ENCODE data around the gene C2CD2. TPM values are rescaled to one million over a fixed set of nuclear protein-coding genes. Genes with fewer than 3 reads are reported as not detected.
A peak's percentile ranks its signal among the peaks of the same experiment; 100 is the strongest.

Gene C2CD2
- total RNA-seq, 1 experiment from 2014 or later, result 9.2 TPM

DNA sequence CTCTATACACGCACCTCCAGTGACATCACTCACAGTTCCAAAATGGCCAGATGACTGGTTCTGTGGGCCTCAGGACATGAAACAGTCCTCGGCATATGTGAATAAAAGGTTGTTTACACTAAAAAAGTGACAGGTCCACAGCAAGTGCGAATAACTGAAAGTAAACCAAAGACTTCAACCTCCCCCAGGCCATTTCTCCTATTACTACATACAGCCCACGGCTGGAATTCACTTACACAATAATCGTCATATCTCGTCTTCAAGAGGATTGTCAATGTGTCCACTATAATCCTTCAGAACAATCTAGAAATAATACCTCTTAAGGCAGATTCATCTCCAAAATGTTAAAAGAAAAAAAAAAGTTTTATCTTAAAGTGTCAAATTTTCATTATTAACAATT, 72.8 kb downstream of the C2CD2 start:
- TF ChIP-seq, protein P1, sequence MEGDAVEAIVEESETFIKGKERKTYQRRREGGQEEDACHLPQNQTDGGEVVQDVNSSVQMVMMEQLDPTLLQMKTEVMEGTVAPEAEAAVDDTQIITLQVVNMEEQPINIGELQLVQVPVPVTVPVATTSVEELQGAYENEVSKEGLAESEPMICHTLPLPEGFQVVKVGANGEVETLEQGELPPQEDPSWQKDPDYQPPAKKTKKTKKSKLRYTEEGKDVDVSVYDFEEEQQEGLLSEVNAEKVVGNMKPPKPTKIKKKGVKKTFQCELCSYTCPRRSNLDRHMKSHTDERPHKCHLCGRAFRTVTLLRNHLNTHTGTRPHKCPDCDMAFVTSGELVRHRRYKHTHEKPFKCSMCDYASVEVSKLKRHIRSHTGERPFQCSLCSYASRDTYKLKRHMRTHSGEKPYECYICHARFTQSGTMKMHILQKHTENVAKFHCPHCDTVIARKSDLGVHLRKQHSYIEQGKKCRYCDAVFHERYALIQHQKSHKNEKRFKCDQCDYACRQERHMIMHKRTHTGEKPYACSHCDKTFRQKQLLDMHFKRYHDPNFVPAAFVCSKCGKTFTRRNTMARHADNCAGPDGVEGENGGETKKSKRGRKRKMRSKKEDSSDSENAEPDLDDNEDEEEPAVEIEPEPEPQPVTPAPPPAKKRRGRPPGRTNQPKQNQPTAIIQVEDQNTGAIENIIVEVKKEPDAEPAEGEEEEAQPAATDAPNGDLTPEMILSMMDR (conservative IDR thresholded peaks at IDR 0.05; ENCODE audit: low read depth, low read length), result no peak
- TF ChIP-seq EZH2 (IDR thresholded peaks at IDR 0.05; ENCODE audit: borderline replicate concordance, low read depth, low read length, poor library complexity, severe bottlenecking), result no peak
- no peak for DNase-seq (ENCODE audit: low spot score)
- Histone ChIP-seq H3K4me1 (ENCODE audit: insufficient read depth, low read length, poor library complexity, severe bottlenecking) (peaks cover 13% of the 10 kb centered on the region), H3K27ac (ENCODE audit: low read depth, low read length, poor library complexity, severe bottlenecking) (no peak overlapping the region), H3K4me3 (ENCODE audit: low read depth, low read length, poor library complexity, severe bottlenecking) (no peak overlapping the region), H3K27me3 (replicated peaks; ENCODE audit: insufficient read depth, low read depth, low read length, poor library complexity) (no peaks in the 10 kb centered on the region), H3K36me3 (ENCODE audit: insufficient read depth, low read length, poor library complexity, severe bottlenecking) (no peaks in the 10 kb centered on the region), H3K9me3 (ENCODE audit: low read depth, low read length, poor library complexity, severe bottlenecking) (no peaks in the 10 kb centered on the region)
- BruUV-seq (replicated peaks), result no TSS peak
- ChIA-PET CTCF (no interaction called here), POLR2A (ENCODE audit: low non-redundant PET) (no interaction called here)
- intact Hi-C loops (cut with micrococcal nuclease; ENCODE audit: unreplicated experiment), result loop anchor here (5.0 to 10.0 kb wide), 2 partner anchors 131 to 234 kb away; partner anchors contain the start of gene ZBTB21

DNA sequence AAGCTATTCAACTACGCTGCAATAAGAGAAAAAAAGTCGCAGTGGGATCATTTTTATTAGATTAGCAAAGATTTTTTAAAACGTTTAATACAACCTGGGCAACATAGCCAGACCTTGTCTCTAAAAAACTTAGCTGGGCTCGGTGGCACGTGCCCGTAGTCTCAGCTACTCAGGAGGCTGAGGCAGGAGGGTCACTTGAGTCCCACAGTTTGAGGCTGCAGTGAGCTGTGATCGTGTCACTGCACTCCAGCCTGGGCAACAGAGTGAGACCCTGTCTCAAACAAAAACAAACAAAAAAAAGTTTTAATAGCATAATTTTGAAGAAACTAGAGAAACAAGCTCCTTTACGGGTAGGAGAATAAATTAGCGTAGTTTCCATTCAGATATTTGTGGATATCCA, 73.7 kb downstream of the C2CD2 start:
- no TSS peak for BruUV-seq (replicated peaks)
- intact Hi-C loops (cut with micrococcal nuclease; ENCODE audit: unreplicated experiment), result loop anchor here (5.0 to 10.0 kb wide), 2 partner anchors 132 to 235 kb away; partner anchors contain the start of gene ZBTB21
- TF ChIP-seq EZH2 (IDR thresholded peaks at IDR 0.05; ENCODE audit: borderline replicate concordance, low read depth, low read length, poor library complexity, severe bottlenecking), result no peak
- TF ChIP-seq, protein P1 (conservative IDR thresholded peaks at IDR 0.05; ENCODE audit: low read depth, low read length), result no peak
- Histone ChIP-seq H3K36me3 (ENCODE audit: insufficient read depth, low read length, poor library complexity, severe bottlenecking) (no peaks in the 10 kb centered on the region), H3K4me3 (ENCODE audit: low read depth, low read length, poor library complexity, severe bottlenecking) (peak overlapping the region; percentile 81), H3K27ac (ENCODE audit: low read depth, low read length, poor library complexity, severe bottlenecking) (peak overlapping the region; percentile 96), H3K27me3 (replicated peaks; ENCODE audit: insufficient read depth, low read depth, low read length, poor library complexity) (no peaks in the 10 kb centered on the region), H3K9me3 (ENCODE audit: low read depth, low read length, poor library complexity, severe bottlenecking) (no peaks in the 10 kb centered on the region), H3K4me1 (ENCODE audit: insufficient read depth, low read length, poor library complexity, severe bottlenecking) (peaks cover 13% of the 10 kb centered on the region)
- ChIA-PET CTCF (no interaction called here), POLR2A (ENCODE audit: low non-redundant PET) (no interaction called here)
- no peak for DNase-seq (ENCODE audit: low spot score)

DNA sequence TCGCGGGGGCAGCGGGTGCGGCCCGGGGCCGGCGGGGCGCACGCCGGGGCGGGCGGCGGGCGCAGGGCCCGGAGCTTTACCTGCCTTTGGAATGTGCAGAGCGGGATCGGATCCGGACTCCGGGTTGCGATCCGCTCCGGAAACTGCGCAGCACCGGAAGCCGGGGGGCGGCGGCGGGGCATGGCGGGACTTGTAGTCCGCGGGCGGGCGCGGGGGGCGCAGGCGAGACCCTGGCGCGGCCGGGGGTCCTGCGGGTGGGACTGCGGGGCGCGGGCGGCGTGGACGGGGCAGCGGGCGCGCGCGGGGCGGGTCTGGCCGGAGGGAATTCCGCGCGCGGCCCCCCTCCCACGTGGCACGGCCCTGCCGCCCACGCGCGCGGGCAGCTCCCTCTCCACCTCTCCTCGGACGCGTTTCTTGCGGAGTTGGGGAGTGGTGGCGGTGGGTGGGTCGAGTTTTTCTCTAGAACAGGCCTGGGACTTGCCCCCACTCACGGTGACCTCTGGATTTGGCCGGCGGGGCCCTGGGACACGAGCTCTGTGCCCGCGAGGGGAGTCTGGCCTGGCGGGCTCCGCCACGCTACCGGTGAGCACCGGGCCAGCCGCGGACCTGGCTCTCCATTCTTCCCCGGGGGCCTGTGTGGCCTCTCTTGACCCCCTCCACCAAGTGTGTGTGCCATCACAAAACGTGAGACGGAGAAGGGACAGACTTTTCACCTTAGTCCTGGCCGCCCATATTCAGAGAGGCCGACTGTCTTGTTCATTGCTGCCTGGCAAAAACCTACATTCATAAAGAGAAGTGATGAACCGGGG, 74.4 kb downstream of the C2CD2 start, which contains the start of gene PRDM15:
TSS of gene PRDM15 (minus strand) at position 155 of the 809 bp plus-strand sequence. CDS start 18,981 bp downstream, outside the sequence.
- intact Hi-C loops (cut with micrococcal nuclease; ENCODE audit: unreplicated experiment), result no loop called here
- Histone ChIP-seq H3K27ac (ENCODE audit: low read depth, low read length, poor library complexity, severe bottlenecking) (peak within 1 kb of the TSS; percentile 96), H3K4me1 (ENCODE audit: insufficient read depth, low read length, poor library complexity, severe bottlenecking) (peaks cover 13% of the 10 kb centered on the region), H3K27me3 (replicated peaks; ENCODE audit: insufficient read depth, low read depth, low read length, poor library complexity) (no peaks in the 10 kb centered on the region), H3K4me3 (ENCODE audit: low read depth, low read length, poor library complexity, severe bottlenecking) (peak within 1 kb of the TSS; percentile 81), H3K9me3 (ENCODE audit: low read depth, low read length, poor library complexity, severe bottlenecking) (no peaks in the 10 kb centered on the region), H3K36me3 (ENCODE audit: insufficient read depth, low read length, poor library complexity, severe bottlenecking) (no peaks in the 10 kb centered on the region)
- CTCF ChIA-PET, result no interaction called here
- POLR2A ChIA-PET (ENCODE audit: low non-redundant PET), result no interaction called here
- TF ChIP-seq, protein P1 (conservative IDR thresholded peaks at IDR 0.05; ENCODE audit: low read depth, low read length), result no peak
- TF ChIP-seq EZH2 (IDR thresholded peaks at IDR 0.05; ENCODE audit: borderline replicate concordance, low read depth, low read length, poor library complexity, severe bottlenecking), result no peak
- peak; percentile 90 for DNase-seq (ENCODE audit: low spot score)
- BruUV-seq (replicated peaks), result no TSS peak
